HL-60/S4 (cell line): ENCODE measurements around the gene DDX56.
"Not testable (repeated sequence)": the region's sequence is repeated elsewhere in the genome, so short reads cannot be mapped to it uniquely, and the experiment has no call there.

Source experiments
- in situ Hi-C: fragments of 300-500 bp; cut with MboI; formaldehyde crosslinking; loops from 2 replicates; pipeline ENCODE4 v1.14.3; 2022; ENCODE audit warnings: low sequenced_read_pairs

DDX56 gene

GRCh38 chr7:44565097-44565794 is 8.5 kb downstream of the DDX56 start:
- in situ Hi-C loops, result no loop called here

- in situ Hi-C loops, result no loop called here
These were observed 9.1 kb downstream of the DDX56 start for GRCh38 chr7:44564606-44565005.

- in situ Hi-C loops, result no loop called here
These were observed 10.5 kb downstream of the DDX56 start for GRCh38 chr7:44563171-44563679.

- in situ Hi-C loops, result not testable (repeated sequence)
These were observed 11.1 kb downstream of the DDX56 start for GRCh38 chr7:44562622-44562962.

GRCh38 chr7:44561962-44562621 is 11.6 kb downstream of the DDX56 start:
- in situ Hi-C loops, result no loop called here

DNA sequence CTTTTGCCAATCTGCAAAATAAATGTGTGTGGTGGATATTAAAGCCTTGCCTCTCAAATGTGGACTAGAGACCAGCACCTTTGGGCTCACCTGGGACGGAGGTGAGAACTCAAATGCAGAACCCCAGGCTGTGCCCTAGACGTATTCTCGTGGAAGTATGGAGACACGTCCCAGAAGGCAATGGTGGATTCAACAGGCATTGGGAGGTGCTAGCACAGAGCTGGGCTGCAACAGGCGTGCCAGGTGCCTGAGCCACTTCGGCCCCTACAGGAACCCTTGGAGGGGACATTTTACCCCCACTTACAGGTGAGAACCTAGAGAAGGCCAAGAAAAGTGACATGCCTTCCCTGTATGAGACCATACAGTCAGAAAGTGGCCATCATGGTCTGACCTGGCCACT is 12.2 kb downstream of the DDX56 start:
- in situ Hi-C loops, result no loop called here

DNA sequence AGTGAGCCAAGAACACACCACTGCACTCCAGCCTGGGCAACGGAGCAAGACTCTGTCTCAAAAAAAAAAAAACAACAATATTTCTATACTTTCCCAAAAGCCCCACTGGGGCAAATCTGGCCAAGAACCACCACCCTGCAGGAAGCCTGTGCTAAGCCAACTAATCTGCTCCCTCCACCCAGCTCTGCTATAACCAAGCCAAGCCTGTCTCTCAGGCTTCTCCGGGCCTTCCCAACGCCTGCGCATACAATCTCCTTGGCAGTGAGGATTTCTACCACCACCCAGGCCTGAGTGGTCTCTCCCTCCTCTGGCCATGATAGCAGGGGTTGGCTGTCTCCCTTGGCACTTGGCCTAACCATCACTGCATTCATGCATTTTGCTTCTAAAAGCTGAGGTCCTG is 14.2 kb downstream of the DDX56 start:
- in situ Hi-C loops, result no loop called here

DNA sequence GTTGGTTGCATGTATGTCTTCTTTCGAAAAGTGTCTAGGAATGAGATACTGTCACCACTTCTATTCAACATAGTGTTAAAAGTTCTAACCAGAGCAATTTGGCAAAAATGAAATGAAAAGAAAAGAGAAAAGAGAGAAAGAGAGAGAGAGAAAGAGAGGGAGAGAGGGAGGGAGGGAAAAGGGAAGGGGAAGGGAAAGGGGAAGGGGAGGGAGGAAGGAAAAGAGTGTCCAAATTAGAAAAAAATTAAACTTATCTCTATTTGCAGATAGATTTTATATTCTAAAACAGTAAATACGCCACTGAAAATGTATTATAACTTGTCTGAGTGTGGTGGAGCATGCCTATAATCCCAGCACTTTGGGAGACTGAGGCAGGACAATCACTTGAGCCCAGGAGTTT is 16.2 kb downstream of the DDX56 start:
- in situ Hi-C loops, result no loop called here

DNA sequence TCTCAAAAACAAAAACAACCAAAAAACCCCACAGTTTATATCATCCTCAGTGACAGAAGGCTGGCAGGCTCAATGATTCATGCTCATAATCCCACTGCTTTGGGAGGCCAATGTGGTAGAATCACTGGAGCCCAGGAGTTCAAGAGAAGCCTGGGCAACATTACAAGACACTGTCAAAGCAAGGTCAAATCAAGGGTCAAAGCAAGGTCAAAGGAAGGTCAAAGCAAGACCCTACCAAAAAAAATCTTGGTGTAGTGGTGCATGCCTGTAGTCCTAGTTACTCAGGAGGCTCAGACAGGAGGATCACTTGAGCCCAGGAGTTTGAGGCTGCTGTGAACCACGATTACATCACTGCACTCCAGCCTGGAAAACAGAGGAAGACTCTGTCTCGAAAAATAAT is 18.4 kb downstream of the DDX56 start:
- in situ Hi-C loops, result no loop called here

DNA sequence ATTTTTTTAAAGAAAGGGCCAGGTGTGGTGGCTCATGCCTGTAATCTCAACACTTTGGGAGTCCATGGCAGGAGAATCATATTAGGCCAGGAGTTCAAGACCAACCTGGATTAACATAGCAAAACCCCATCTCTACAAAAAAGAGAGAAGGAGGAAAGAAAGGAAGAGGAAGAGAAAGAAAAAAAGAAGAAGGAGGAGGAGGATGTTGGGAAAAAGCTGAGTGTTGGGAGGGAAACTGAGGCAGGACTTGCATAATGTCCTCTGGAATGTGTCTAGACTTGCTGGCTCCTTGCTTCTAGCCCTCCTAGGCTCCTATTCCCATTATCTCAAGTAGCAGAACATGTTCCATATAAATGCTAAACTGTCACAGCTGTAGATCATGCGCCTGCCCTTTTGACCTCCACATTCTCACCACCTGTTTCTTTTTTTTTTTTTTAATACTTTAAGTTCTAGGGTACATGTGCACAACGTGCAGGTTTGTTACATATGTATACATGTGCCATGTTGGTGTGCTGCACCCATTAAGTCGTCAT is 21.2 kb downstream of the DDX56 start:
- in situ Hi-C loops, result not testable (repeated sequence)

DNA sequence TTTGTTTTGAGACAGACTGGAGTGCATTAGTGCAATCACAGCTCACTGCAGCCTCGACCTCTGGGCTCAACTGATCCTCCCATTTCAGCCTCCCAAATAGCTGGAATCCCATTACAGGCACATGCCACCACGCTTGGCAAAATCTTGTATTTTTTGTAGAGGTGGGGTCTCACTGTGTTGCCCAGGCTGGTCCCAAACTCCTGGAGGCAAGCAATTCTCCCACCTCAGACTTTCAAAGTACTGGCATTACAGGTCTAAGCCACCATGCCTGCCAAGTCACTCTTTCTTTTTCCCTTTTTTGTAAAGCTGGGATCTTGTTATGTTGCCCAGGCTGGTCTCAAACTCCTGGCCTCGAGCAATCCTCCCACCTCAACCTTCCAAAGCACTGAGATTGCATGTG is 24.3 kb downstream of the DDX56 start:
- in situ Hi-C loops, result no loop called here

GRCh38 chr7:44548893-44549292 is 24.8 kb downstream of the DDX56 start:
- in situ Hi-C loops, result no loop called here

- in situ Hi-C loops, result no loop called here
These were observed 26.0 kb downstream of the DDX56 start for GRCh38 chr7:44547536-44548231.

DNA sequence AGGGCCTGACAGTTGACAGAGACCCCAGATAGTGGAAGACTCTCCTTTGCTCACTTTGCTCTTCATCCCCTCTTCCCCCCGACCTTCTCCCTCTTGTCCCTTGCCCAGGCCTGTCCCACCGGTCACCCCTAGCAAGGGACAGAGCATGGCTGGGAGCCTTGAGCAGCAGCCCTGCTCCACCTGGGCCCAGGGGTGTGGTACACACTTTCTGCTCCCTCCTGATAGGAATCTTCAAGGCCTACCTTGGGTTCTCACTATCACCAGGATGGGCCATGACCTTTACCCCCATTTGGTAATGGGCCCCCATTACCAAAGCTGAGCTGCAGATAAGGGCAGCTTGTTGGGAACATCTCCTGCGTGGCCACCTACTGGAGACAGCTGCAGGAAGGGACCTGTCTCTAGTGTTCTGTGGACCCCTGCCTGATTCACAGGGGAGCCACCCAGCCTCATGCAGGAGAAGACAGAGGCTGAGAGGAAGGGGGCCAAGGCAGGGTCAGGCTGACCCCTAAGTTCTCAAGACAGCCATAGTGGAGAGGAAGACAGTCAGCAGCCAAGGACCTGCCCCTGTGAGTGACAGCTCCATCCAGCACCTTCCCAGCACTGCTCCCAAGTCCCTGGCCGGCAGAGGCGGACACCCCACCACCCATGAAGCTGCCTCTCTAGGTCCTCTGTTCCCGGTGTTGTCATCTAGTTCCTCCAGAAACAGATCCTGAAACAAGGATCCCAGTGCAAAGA is 31.7 kb downstream of the DDX56 start:
- in situ Hi-C loops, result no loop called here

DNA sequence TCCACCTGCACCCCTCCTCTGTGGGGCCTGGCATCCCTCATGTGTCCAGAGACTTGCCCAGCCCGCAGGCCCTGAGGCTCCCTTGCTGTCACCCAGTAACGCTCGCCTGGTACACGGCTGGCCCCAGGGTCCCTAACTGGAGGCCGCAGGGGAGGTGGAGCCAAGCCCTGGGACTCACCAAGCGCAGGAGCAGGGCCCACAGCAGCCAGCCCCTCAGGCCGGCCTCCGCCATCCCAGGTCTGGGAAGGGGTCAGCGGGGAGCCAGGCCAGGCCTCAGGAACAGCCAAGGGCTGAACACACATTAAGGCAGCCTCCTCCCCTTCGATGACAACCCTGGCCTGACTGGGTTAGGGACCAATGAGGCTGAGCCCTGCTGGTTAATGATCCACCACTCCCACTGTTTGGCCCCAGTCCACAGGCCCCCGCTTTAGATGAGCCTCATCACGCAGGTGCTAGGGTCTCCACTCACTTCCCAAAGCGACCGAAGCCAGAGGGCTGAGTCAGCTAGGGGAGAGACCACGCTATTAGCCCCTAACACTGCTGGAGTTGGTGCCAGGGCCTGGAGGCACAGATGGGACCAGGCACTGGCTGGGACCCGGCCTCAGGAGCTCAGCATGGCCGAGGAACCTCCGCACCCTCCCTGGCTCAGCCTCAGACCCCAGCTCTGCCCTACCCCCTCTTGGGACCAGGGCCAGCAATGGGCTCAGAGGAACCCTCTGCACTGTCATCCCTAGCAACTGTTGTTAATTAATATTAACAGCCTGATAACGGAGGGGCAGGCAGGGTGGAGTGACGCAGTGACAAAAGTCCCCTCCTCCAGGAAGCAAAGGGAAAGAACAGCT is 32.5 kb downstream of the DDX56 start, which contains the start of gene NPC1L1:
Gene NPC1L1 (minus strand): TSS at position 303 of the 842 bp plus-strand sequence. CDS start 71 bp downstream, at position 232.
- in situ Hi-C loops, result no loop called here

- in situ Hi-C loops, result no loop called here
These were observed 33.1 kb downstream of the DDX56 start for GRCh38 chr7:44540592-44541027.

- in situ Hi-C loops, result no loop called here
These were observed 33.8 kb downstream of the DDX56 start for GRCh38 chr7:44539669-44540506.

DNA sequence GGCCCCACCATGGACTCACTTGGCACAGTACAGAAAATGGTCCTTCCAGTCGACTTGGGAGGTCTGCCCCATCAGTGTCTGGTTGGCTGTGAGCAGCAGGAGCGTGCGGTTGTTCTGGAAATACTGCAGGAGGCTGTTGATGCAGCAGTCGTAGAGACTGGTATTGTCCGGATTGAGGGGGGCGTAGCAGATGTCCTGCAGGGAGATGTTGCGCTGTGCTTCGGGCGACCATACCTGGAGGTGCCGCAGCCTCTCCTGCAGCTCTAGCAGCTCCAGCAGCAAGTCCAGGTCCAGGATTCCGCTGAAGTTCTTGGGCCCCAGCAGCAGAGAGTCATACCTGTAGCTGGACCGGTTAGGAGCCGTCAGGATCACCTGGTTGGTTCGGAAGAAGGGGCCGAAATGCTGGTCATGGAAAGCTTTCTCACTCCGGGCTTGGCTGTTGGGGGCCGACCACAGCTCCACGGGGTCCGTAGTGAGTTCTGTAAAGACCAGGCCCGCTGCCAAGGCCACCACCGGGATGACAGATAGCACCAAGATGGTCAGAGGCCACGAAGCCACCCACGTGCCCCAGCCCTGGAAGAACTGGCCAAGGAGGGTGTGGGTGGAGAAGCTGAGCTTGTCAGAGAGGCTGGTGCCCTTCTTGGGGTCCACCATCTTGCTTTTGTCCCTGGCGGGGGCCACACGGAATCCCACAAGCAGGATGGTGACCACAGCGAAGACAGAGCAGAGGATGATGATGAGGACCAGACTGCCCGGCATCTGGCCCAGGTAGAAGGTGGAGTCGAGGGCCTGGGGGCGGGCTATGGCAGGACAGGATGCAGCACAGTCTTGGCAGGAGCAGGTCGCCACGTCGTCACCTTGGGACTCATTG is 34.7 kb downstream of the DDX56 start:
- in situ Hi-C loops, result no loop called here
